Liver (tissue), 9 donors: ENCODE results near the gene EIF3D. TPM values are rescaled to one million over a fixed set of nuclear protein-coding genes. Genes with fewer than 3 reads are reported as not detected.

ENCODE experiments used
- DNase-seq: peaks from one replicate; pipeline ENCODE4 v3.0.0-alpha.2; 2017; ENCODE audit warnings: low spot score
- H3K27ac ChIP-seq, 2 donors: one replicate each; pipeline ENCODE4 v1.7.0; 2013; ENCODE audit warnings: inconsistent platforms in 2 of 2, low read length in 2 of 2, control low read depth in 1 of 2, low read depth in 1 of 2, mild to moderate bottlenecking in 1 of 2
- H3K27me3 ChIP-seq, 4 donors: one replicate each; pipeline versions ENCODE4 v1.6.1 to v1.7.0; 2013; ENCODE audit warnings: low read length in 3 of 4, inconsistent platforms in 1 of 4, mild to moderate bottlenecking in 1 of 4, moderate library complexity in 1 of 4; ENCODE audit not compliant: control insufficient read depth in 4 of 4, insufficient read depth in 4 of 4
- H3K36me3 ChIP-seq, 4 donors: one replicate each; pipeline versions ENCODE4 v1.6.1 to v1.7.0; 2013; ENCODE audit warnings: low read length in 3 of 4, mild to moderate bottlenecking in 3 of 4, low read depth in 1 of 4, moderate library complexity in 1 of 4; ENCODE audit not compliant: control insufficient read depth in 4 of 4, insufficient read depth in 3 of 4
- H3K4me1 ChIP-seq, 4 donors: one replicate each; pipeline versions ENCODE4 v1.6.1 to v1.7.0; 2013; ENCODE audit warnings: low read length in 3 of 4, mild to moderate bottlenecking in 3 of 4, moderate library complexity in 1 of 4; ENCODE audit not compliant: control insufficient read depth in 4 of 4, insufficient read depth in 4 of 4
- H3K4me3 ChIP-seq, 3 donors: one replicate each; pipeline versions ENCODE4 v1.6.1 to v1.7.0; 2013; ENCODE audit warnings: low read length in 3 of 3, control low read depth in 1 of 3, low read depth in 1 of 3, mild to moderate bottlenecking in 1 of 3
- H3K9ac ChIP-seq, 2 donors: one replicate each; pipeline ENCODE4 v1.7.0; 2013; ENCODE audit warnings: low read length in 2 of 2, mild to moderate bottlenecking in 2 of 2, moderate library complexity in 2 of 2, control low read depth in 1 of 2, low read depth in 1 of 2
- H3K9me3 ChIP-seq, 4 donors: one replicate each; pipeline versions ENCODE4 v1.6.1 to v1.7.0; 2013; ENCODE audit warnings: low read length in 3 of 4; ENCODE audit not compliant: control insufficient read depth in 4 of 4
- CTCF ChIP-seq: fragments of 150-350 bp; IDR thresholded peaks from 2 replicates; pipeline ENCODE4 v1.5.1; 2017; ENCODE audit warnings: improper control_type of control experiment, low read depth, low read length; ENCODE audit not compliant: missing input control
- EGR1 ChIP-seq, 2 donors: IDR thresholded peaks; 2 replicates each; pipeline ENCODE4 v1.6.1; 2016 to 2018; ENCODE audit warnings: antibody characterized with exemption in 2 of 2, low read depth in 2 of 2
- FOXA1 ChIP-seq: IDR thresholded peaks from 2 replicates; pipeline ENCODE4 v1.6.1; 2016; ENCODE audit warnings: antibody characterized with exemption
- GABPA ChIP-seq, 2 donors: IDR thresholded peaks in 1 of 2; conservative IDR thresholded peaks in 1 of 2; 2 replicates each; pipeline ENCODE4 v1.6.1; 2016; ENCODE audit warnings: antibody characterized with exemption in 2 of 2, mild to moderate bottlenecking in 1 of 2, moderate library complexity in 1 of 2
- HNF4G ChIP-seq: IDR thresholded peaks from 2 replicates; pipeline ENCODE4 v1.6.1; 2016; ENCODE audit warnings: antibody characterized with exemption
- JUND ChIP-seq, 2 donors: IDR thresholded peaks; 2 replicates each; pipeline ENCODE4 v1.6.1; 2016; ENCODE audit warnings: antibody characterized with exemption in 2 of 2
- NR2F2 ChIP-seq: IDR thresholded peaks from 2 replicates; pipeline ENCODE4 v1.6.1; 2016; ENCODE audit warnings: antibody characterized with exemption
- RAD21 ChIP-seq, 2 donors: IDR thresholded peaks; 2 replicates each; pipeline ENCODE4 v1.6.1; 2016; ENCODE audit warnings: antibody characterized with exemption in 2 of 2, mild to moderate bottlenecking in 2 of 2
- REST ChIP-seq: IDR thresholded peaks from 2 replicates; pipeline ENCODE4 v1.6.1; 2016; ENCODE audit warnings: antibody characterized with exemption, mild to moderate bottlenecking
- RXRA ChIP-seq, 2 donors: IDR thresholded peaks; 2 replicates each; pipeline ENCODE4 v1.6.1; 2017 to 2018; ENCODE audit warnings: antibody characterized with exemption in 2 of 2, mild to moderate bottlenecking in 1 of 2
- SP1 ChIP-seq: IDR thresholded peaks from 2 replicates; pipeline ENCODE4 v1.6.1; 2018; ENCODE audit warnings: antibody characterized with exemption, mild to moderate bottlenecking
- TAF1 ChIP-seq: conservative IDR thresholded peaks from 2 replicates; pipeline ENCODE4 v1.6.1; 2016; ENCODE audit warnings: antibody characterized with exemption, mild to moderate bottlenecking
- WGBS: extraction: QIAGEN DNeasy Blood & Tissue Kit; methylation state at CpG from one replicate; pipeline ENCODE4 v1.1.7; 2013; 5-methylcytosine and 5-hydroxymethylcytosine counted together
- polyA plus RNA-seq, 2 donors: library from polyadenylated mRNA; stranded (reverse) in 1 of 2; unstranded in 1 of 2; fragments of 200-250 nt in 1 of 2; fragments of >200 nt in 1 of 2; fragmentation: Nextera tagmentation in 1 of 2; extraction: Ambion mirVana in 1 of 2; gene quantifications; one replicate each; pipeline versions ENCODE4 v1.2.1 to v1.2.3, GENCODE V29; 2013 to 2015
- total RNA-seq, 2 donors: library from RNA; depleted of rRNA; stranded (reverse); fragments of >200 nt; gene quantifications; one replicate each; pipeline ENCODE4 v1.2.3, GENCODE V29; 2014
- TF ChIP-seq, protein P1 (sequence below): IDR thresholded peaks from 2 replicates; pipeline ENCODE4 v1.6.1; 2016; ENCODE audit warnings: antibody characterized with exemption
- donor health status: healthy.
- donor health status: healthy.
- donor health status: healthy.
- donor health status: healthy.
- donor health status: healthy.

The EIF3D gene
- total and polyA plus RNA-seq, 4 donors = 32.8 to 169 (median 80.3) TPM

DNA sequence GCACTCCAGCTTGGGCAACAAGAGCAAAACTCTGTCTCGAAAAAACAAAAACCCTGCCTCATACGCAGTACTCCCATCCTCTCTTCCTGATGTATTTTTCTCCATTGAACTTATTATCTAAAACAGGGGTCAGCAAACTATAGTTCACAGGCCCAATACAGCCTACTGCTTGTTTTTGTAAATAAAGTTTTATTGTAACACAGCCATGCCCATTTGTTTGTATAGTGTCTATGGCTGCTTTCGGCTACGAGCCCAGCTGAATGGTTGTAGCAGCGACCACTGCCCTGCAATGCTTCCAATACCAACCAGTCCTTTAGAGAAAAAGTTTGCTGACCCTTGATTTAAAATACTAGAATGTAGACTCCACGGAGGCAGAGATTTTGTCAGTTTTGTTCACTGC, 53.6 kb downstream of the EIF3D start:
- no peaks in the 10 kb centered on the region for H3K9me3 ChIP-seq
- DNase-seq = no peak
- no peak for TF ChIP-seq GABPA (IDR thresholded peaks at IDR 0.05 in 1 of 2, conservative IDR thresholded peaks at IDR 0.05 in 1 of 2)
- TF ChIP-seq SP1 = no peak
- no peak for TF ChIP-seq FOXA1
- no peak for TF ChIP-seq TAF1
- TF ChIP-seq EGR1 (IDR thresholded peaks at IDR 0.05; ENCODE audit: low read depth in 2 of 2) = no peak
- TF ChIP-seq RXRA (IDR thresholded peaks at IDR 0.05) = no peak
- no peak for TF ChIP-seq REST
- no peak for TF ChIP-seq NR2F2
- H3K4me3 ChIP-seq = no peak overlapping the region
- peaks cover 0 to 18% (median 12%) of the 10 kb centered on the region in 4 donors for H3K4me1 ChIP-seq
- no peak overlapping the region for H3K9ac ChIP-seq
- peaks cover 7 to 48% (median 29%) of the 10 kb centered on the region in 4 donors for H3K36me3 ChIP-seq
- 98% methylated on average over 6 of the region's 6 CpGs for WGBS
- no peaks in the 10 kb centered on the region for H3K27me3 ChIP-seq
- H3K27ac ChIP-seq = no peak overlapping the region

- Histone ChIP-seq H3K9me3 (no peaks in the 10 kb centered on the region), H3K36me3 (peaks cover 6 to 43% (median 26%) of the 10 kb centered on the region in 4 donors), H3K4me1 (peaks cover 0 to 8% (median 5%) of the 10 kb centered on the region in 4 donors), H3K27ac (no peak overlapping the region), H3K4me3 (no peak overlapping the region), H3K27me3 (no peaks in the 10 kb centered on the region), H3K9ac (no peak overlapping the region)
- WGBS = 87% methylated on average over 13 of the region's 13 CpGs
- DNase-seq = no peak
- no peak for TF ChIP-seq CTCF
- TF ChIP-seq RAD21 (IDR thresholded peaks at IDR 0.05) = no peak
- TF ChIP-seq FOXA1 = no peak
- no peak for TF ChIP-seq REST
- no peak for TF ChIP-seq TAF1
- TF ChIP-seq HNF4G = no peak
- TF ChIP-seq RXRA (IDR thresholded peaks at IDR 0.05) = no peak
- TF ChIP-seq, protein P1, sequence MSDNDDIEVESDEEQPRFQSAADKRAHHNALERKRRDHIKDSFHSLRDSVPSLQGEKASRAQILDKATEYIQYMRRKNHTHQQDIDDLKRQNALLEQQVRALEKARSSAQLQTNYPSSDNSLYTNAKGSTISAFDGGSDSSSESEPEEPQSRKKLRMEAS = no peak
- no peak for TF ChIP-seq NR2F2
- no peak for TF ChIP-seq JUND (IDR thresholded peaks at IDR 0.05)
These were observed 56.3 kb downstream of the EIF3D start for GRCh38 chr22:36472689-36473088.
